Sigmoid colon (tissue), 4 donors: ENCODE measurements around the gene DDX31.

Experiments used
- EP300 ChIP-seq, 4 donors: sonication (generic); formaldehyde crosslinking; IDR thresholded peaks; one replicate each; pipeline ENCODE4 v1.6.1; 2017; ENCODE audit warnings: antibody characterized with exemption in 4 of 4
- POLR2A ChIP-seq, 2 donors: fragments of 450-650 bp; IDR thresholded peaks; one replicate each; pipeline ENCODE4 v1.6.1; 2016; ENCODE audit warnings: antibody characterized with exemption in 2 of 2, mild to moderate bottlenecking in 2 of 2, moderate library complexity in 2 of 2
- POLR2AphosphoS5 ChIP-seq, 4 donors: sonication (generic); formaldehyde crosslinking; IDR thresholded peaks; one replicate each; pipeline ENCODE4 v1.6.1; 2017; ENCODE audit warnings: antibody characterized with exemption in 4 of 4
- TF ChIP-seq, protein P1 (sequence below), 4 experiments: fragments of 450-650 bp in 3 of 4; fragments of 200-600 bp in 1 of 4; IDR thresholded peaks; one replicate each; pipeline ENCODE4 v1.5.1; 2016 to 2019; ENCODE audit warnings: antibody characterized with exemption in 4 of 4, mild to moderate bottlenecking in 3 of 4, moderate library complexity in 2 of 4

DNA sequence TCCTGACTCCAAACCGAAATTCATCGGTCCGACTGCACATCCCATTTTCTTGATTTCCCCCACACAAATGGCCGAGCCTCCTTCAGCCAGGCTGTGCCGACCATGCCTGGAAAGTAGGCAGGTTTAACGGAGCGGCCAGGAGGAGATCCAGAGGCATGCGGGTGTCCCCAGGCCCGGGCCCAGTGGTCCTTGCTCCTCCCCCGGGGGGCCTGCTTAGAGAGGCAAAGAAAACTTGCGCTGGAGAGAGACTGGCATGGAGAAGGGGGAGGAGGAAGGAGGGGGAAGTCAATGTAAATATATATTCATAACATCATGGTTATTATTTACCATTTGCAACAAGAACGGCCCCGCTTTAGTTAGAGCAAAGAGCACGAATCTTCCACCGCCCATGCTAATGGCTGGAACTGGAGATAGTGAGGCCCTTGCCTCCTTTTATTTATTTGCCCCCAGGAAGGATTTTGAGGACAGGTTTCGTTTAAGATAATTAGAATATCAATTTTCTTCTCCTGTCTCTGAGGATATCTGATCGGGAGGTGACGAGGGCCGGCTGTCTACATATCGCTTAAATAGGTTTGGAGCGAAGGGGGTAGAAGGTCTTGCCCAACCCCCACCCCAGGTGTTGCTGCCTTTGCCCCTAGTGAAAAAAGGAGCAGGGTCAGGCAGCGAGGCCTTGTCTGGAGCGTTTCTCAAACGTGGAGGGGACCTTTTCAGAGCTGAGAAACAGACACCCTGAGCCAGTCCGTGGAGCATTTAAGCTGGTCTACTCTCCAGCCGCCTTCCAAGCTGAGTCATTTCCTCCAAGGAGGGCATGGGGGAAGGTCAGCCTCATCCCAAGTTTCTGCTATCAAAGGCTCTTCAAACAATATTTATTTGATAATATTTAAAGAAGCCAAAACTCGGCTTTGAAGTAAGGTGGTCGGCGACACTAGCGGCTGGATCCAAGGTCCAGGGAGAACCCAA lies 84.9 kb downstream of the DDX31 start:
- TF ChIP-seq, protein P1, sequence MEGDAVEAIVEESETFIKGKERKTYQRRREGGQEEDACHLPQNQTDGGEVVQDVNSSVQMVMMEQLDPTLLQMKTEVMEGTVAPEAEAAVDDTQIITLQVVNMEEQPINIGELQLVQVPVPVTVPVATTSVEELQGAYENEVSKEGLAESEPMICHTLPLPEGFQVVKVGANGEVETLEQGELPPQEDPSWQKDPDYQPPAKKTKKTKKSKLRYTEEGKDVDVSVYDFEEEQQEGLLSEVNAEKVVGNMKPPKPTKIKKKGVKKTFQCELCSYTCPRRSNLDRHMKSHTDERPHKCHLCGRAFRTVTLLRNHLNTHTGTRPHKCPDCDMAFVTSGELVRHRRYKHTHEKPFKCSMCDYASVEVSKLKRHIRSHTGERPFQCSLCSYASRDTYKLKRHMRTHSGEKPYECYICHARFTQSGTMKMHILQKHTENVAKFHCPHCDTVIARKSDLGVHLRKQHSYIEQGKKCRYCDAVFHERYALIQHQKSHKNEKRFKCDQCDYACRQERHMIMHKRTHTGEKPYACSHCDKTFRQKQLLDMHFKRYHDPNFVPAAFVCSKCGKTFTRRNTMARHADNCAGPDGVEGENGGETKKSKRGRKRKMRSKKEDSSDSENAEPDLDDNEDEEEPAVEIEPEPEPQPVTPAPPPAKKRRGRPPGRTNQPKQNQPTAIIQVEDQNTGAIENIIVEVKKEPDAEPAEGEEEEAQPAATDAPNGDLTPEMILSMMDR (IDR thresholded peaks at IDR 0.05): no peak
- no peak for TF ChIP-seq POLR2AphosphoS5 (IDR thresholded peaks at IDR 0.05)
- TF ChIP-seq POLR2A (IDR thresholded peaks at IDR 0.05): no peak
- TF ChIP-seq EP300 (IDR thresholded peaks at IDR 0.05): no peak
